ENCODE measurements around the gene PDE8A. TPM values are rescaled to one million over a fixed set of nuclear protein-coding genes. Genes with fewer than 3 reads are reported as not detected.

Gene PDE8A
- total RNA-seq, 1 donor from 2014 or later: 13.5 TPM

DNA sequence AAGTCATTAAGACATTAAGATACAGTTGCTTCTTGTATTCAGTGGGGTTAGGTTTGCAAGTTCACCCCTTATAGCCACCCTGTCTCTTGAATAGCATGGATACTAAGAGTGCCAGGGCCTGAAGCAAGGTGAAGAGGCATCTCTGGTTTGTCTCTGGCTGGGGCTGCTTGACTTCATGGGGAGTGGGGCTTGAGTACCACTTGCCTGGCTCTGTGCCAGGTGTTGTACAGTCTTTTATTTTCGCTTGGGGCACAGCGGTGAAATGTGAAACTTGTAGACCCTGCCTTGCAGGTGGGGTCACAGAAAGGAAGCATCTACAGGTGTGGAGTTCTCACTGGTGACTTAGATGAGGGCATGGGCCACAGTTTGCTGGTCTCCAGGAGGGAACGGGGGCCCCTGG lies 152.1 kb downstream of the PDE8A start:
- DNase-seq: no peak
- no peak for ATAC-seq (ENCODE audit: poor library complexity)
- intact Hi-C loops (cut with DNase I): no loop called here

DNA sequence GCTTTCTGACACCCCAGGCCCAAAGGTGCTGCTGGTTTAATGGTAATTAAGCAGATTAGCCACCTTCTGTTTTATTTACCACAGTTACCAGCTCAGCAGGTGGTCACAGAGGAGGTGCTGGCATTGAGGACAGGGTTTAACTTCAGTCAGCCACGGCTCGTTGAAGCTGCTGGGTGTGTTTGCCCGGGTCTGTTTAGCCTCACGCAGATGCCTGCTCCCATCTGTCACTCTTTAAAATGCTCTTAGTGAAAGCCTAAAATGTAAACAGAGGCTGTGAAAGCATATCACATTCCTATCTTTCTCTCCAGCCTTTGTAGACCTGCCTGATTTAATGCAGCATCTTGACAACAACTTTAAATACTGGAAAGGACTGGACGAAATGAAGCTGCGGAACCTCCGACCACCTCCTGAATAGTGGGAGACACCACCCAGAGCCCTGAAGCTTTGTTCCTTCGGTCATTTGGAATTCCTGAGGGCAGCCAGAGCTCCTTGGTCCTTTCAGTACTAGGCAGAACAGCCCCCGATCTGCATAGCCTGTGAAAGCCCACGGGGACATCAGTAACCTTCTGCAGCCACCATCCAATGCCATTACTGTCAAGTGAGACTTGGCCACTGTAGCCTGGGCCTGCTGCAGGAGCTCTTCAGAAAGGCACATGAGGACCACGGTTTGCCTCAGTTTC lies 156.0 kb downstream of the PDE8A start:
- DNase-seq (no peak), ATAC-seq (ENCODE audit: poor library complexity) (no peak)
- intact Hi-C loops (cut with DNase I): no loop called here

DNA sequence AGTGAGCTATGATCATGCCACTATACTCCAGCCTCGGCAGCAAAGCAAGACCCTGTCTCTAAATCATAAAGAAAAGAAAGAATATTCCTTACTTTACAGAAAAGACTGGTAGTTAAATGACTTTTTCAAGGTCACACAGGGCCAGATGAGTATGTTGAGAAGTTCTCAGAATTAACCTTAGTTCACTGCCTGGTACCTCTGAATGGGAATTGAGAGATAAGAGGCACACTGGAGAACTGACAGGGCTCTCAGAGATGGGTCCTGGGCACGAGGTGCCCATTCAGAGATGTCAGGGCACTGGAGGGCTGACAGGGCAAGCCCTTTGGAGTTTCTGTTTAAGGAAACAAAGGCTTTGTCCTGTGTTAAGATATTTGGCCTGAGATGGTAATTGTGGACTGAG lies 157.7 kb downstream of the PDE8A start:
- intact Hi-C loops (cut with DNase I): no loop called here
- ATAC-seq (ENCODE audit: poor library complexity) (no peak), DNase-seq (no peak)

DNA sequence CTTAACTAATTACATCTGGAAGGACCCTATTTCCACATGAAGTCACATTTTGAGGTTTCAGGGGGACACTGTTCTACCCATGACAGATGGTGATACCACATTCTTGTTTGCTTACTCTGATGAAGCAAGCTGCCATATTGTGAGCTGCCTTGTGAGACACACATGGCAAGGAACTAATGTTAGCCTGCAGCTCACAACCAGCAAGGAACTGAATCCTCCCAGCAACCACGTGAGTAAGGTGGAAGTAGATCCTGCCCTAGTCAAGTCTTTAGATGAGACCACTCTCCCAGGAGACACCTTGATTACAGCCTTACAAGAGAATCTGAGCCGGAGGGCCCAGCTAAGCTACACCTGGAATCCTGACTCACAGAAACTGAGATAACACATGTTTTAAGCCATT lies 160.1 kb downstream of the PDE8A start:
- ATAC-seq (ENCODE audit: poor library complexity): no peak
- intact Hi-C loops (cut with DNase I): no loop called here

DNA sequence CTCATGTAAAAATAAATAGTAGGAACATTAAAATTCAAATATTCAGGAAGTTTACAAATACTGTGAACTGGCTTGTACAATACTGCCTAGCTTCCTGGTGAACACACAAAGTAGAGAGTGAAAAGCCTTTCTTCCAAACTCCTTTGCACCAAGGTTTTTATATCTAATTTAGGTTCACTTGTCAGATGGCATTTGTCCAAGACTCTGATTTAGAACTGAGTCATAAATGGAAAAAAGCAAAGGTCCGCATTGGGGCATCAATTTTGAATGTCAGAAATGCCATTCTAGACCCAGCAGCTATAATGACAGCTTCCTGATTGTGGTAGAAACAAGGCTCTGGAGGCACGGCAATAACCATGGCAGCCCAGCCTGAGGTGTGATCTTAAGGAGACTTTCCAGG lies 160.7 kb downstream of the PDE8A start:
- DNase-seq (no peak), ATAC-seq (ENCODE audit: poor library complexity) (no peak)
- intact Hi-C loops (cut with DNase I): no loop called here

More for the DNA sequence above, 160.1 kb downstream of the PDE8A start:
- no peak for DNase-seq

DNA sequence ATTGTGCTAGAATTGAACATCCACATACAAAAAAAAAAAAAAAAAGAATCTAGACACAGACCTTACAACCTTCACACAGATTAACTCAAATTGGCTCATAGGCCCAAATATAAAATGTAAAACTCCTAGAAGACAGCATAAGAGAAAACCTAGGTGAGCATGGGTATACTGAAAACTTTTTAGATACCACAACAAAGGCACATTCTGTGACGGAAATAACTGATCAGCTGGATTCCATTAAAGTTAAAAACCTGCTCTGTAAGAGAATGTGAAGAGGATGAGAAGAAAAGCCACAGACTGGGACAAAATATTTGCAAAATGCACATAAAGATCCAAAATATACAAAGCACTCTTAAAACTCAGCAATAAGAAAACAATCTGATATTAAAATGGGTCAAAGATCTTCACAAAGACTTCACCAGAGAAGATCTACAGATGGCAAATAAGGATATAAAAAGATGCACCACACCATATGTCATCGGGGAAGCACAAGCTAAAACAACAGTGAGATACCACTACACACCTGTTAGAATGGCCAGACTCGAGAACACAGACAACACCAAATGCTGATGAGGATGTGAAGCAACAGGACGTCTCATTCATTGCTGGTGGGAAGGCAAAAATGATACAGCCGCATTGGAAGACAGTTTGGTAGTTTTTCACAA lies 167.9 kb downstream of the PDE8A start:
- ATAC-seq (ENCODE audit: poor library complexity) (no peak), DNase-seq (no peak)
- intact Hi-C loops (cut with DNase I): no loop called here

DNA sequence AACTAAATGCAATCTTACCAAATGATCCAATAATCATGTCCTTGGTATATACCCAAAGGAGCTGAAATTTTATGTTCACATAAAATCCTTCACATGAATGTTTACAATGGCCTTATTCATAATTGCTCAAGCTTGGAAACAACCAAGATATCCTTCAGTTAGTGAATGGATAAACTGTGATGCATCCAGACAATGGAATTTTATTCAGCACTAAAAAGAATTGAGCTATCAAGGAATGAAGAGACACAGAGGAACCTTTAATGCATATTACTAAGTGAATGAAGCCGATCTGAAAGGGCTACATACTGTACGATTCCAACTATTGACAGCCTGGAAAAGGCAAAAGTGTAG lies 168.4 kb downstream of the PDE8A start:
- ATAC-seq (ENCODE audit: poor library complexity) (no peak), DNase-seq (no peak)
- intact Hi-C loops (cut with DNase I): no loop called here

DNA sequence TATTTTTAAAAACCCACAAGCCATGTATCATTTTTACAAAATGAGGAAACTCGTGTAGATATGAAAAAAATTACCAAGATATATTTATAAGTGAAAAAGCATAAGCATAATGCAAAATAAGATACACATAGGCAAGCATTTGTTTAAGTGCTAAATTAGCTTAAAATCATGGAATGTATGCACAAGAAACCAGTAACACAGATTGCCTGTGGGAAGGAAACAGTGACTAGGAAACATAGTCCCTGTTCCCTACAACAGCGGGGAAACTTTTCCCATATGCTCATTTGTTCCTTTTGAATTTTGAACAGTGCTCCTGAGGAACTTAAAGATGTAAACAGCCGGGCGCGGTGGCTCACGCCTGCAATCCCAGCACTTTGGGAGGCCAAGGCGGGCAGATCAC lies 169.5 kb downstream of the PDE8A start:
- intact Hi-C loops (cut with DNase I): no loop called here
- DNase-seq: no peak

DNA sequence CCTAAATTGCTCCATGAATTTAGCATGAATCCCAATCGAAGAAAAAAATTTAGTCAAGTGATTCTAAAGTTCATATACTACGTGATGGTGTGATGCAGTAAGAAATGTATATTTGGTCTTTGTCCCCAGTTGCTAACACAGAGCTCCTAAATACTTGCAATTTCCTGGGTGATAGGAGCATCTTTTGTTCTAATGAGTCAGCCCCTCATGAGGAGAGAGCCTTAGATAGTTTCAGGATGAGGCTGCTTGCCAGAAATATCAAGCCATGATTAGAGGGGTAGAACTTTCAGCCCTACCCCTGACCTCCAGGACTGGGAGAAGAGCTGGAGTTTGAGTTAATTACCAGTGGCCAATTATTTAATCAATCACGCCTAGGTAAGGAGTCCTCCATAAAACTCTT lies 170.2 kb downstream of the PDE8A start:
- ATAC-seq (ENCODE audit: poor library complexity) (no peak), DNase-seq (no peak)
- intact Hi-C loops (cut with DNase I): no loop called here

More for the DNA sequence above, 169.5 kb downstream of the PDE8A start:
- no peak for ATAC-seq (ENCODE audit: poor library complexity)

DNA sequence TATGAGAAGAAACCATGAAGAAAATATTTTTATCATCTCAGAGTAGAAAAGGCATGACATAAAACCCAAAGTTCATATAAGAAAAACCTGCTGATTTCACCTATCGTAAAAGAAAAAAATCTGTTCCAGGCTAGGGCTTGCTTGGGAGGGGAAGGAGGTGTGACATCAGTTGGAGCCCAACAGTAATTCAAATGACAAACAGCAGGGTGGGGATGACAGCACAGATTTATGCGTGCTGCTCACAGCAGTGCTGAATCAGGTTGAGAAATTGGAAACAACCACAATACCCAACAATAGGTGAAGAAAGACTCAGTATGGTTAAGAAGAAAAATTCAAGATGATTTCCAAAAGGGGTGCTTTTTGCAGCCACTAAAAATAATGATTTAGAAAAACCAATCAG lies 172.4 kb downstream of the PDE8A start:
- intact Hi-C loops (cut with DNase I): no loop called here
- no peak for ATAC-seq (ENCODE audit: poor library complexity)

DNA sequence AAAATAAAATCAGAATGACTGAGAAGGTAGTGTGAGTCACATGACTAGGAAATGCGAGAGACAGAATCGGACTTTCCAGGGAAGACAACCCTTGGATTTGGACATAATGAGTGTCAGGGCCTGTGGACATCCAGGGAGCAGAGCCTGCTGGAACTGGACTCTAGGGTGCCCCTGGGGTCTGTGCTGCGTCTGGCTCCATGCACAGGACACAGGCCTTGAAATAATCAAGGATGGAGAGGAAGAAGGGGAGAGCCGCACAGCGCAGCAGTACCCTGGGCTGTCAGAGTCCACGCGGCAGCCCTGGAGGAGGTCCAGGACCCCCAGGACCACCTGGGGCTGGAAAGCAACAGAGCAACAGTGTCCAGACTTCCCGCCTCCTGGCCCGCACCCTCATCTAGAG lies 173.7 kb downstream of the PDE8A start:
- intact Hi-C loops (cut with DNase I): no loop called here
- DNase-seq (no peak), ATAC-seq (ENCODE audit: poor library complexity) (no peak)

More for the DNA sequence above, 172.4 kb downstream of the PDE8A start:
- DNase-seq: no peak

DNA sequence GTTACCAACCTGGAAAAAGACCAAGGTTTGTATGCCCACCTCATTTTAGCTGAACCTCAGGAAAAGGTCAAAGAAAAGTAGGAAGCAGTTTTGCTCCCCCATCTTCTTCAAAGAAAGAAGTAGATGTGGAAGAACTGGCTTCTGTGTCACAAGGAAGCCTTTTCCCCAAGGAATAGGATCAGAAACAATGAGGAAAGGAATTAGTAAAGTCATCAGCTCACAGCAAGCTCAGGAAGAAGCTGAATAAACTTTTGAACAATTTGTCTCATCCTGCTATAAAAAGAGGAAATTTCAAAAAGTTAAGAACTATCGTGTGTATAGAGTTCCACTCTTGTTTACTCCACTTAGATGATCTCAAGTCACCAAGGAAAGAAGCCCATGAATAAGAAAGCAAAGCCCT lies 174.2 kb downstream of the PDE8A start:
- DNase-seq: no peak
- intact Hi-C loops (cut with DNase I): no loop called here
- ATAC-seq (ENCODE audit: poor library complexity): no peak

DNA sequence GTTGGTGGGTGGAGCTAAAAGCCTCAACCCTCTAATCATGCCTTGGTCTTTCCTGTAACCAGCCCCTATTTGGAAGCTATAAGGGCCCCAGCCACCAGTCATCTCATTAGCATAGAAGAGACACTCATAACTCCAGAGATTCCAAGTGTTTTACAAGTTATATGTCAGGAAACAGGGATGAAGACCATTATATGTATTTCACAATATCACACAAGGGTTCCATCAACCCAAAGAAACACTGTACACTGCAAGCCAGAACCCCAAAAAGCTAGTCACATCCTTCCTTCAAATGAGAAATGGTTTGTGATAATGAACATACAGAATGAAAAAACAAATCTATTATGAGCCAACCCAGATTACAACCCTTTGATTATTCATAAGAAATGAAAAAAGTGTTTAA lies 175.7 kb downstream of the PDE8A start:
- intact Hi-C loops (cut with DNase I): no loop called here
- ATAC-seq (ENCODE audit: poor library complexity) (no peak), DNase-seq (no peak)

DNA sequence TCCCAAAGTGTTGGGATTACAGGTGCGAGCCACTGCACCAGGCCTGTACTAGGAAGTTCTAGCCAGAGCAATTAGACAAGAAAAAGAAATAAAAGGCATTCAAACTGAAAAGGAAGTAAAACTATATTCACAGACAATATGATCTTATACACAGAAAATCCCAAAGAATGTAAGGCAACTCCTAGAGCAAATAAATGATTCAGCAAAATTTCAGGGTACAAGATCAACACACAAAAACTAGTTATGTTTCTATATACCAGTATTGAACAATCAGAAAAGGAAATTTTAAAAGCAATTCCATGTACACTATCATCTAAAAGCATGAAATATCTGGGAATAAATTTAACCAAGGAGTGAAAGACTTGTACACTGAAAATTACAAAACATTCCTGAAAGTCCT lies 180.6 kb downstream of the PDE8A start:
- DNase-seq: no peak
- intact Hi-C loops (cut with DNase I): loop anchor here (10.0 kb wide), 1 partner anchor 197 kb away; no protein-coding TSS in a partner anchor
- no peak for ATAC-seq (ENCODE audit: poor library complexity)

DNA sequence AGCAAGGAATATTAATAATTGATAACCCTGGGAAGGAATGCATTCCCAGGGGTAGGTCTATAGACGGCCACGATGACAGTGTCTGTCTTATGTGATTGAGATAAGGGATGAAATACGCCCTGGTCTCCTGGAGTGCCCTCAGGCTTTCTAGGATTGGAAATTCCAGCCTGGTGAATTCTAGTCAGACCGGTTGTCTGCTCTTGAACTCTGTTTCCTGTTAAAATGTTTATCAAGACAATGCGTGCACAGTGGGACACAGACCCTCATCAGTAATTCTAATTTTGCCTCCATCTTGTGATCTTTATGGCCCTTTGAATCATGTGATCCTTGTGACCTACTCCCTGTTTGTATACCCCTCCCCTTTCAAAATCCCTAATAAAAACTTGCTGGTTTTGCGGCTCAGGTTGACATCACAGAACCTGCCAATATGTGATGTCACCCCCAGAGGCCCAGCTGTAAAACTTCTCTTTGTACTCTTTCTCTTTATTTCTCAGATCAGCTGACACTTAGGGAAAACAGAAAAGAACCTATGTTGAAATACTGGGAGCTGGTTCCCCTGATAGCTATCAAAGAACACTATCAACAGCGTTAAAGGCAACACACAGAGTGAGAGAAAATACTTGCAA lies 183.3 kb downstream of the PDE8A start:
- no peak for DNase-seq
- no peak for ATAC-seq (ENCODE audit: poor library complexity)
- intact Hi-C loops (cut with DNase I): loop anchor here (10.0 kb wide), 1 partner anchor 200 kb away; no protein-coding TSS in a partner anchor

DNA sequence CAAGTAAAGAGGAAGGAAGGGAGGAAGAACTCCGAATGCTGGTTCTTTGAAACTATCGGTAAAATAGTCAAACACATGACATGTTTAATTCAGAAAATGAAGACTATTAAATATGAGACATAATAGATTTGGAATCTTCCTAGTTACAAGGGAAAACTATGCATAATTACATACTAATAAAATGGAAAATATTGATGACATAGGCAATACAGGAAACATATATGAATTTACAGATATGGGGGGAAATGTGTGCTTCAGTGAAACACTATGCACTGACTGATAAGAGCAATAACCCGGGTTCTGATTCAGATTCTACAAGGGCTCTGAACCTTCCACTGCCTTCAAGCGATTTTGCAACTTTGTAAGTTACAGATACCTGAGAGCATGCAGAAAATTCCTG lies 185.9 kb downstream of the PDE8A start:
- DNase-seq (no peak), ATAC-seq (ENCODE audit: poor library complexity) (no peak)
- intact Hi-C loops (cut with DNase I): loop anchor here (10.0 kb wide), 1 partner anchor 203 kb away; no protein-coding TSS in a partner anchor

DNA sequence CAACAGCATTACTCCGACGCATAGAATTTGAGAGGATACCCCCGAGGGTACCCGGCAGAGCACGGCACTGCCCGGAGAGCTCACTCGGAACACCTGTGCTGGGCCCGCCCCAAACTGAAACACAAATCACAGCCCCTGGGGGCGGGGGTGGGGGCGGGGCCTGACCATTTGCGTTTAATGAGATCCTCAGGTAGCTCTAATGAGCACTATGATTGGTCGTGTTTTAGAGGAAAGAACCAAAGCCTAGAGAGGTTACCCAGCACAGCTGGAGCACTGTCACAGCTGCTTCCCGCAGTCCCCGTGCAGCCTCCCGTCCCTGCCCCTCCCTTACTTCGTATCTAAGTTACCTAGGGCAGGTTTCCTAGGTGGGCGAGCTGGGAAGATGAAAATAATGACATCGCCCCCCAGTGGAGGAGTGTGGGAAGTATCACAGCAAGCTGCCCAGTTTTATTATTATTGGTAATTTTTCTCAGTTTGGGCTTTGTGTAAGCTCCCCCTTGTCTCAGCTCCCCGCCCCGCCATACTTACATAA lies 187.1 kb downstream of the PDE8A start:
- ATAC-seq (ENCODE audit: poor library complexity): no peak
- intact Hi-C loops (cut with DNase I): loop anchor here (10.0 kb wide), 1 partner anchor 204 kb away; no protein-coding TSS in a partner anchor
- DNase-seq: no peak

DNA sequence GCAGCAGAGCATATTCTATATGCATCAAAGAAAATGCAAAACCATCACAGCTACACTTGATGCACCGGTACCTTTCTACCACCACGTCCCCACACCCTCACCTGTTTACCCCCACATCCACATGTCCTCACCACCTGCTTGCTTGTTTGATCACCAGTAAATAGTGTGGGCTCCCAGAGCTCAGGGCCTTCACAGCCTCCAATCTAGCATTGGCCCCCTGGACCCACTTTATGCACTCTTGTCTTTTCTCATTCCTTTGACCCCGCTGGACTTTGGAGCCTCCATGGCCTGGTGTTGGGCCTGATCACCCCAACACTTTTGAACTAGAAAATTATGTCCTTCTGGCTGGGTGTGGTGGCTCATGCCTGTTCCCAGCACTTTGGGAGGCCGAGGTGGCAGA lies 190.1 kb downstream of the PDE8A start:
- intact Hi-C loops (cut with DNase I): no loop called here
- ATAC-seq (ENCODE audit: poor library complexity): no peak
- DNase-seq: no peak

DNA sequence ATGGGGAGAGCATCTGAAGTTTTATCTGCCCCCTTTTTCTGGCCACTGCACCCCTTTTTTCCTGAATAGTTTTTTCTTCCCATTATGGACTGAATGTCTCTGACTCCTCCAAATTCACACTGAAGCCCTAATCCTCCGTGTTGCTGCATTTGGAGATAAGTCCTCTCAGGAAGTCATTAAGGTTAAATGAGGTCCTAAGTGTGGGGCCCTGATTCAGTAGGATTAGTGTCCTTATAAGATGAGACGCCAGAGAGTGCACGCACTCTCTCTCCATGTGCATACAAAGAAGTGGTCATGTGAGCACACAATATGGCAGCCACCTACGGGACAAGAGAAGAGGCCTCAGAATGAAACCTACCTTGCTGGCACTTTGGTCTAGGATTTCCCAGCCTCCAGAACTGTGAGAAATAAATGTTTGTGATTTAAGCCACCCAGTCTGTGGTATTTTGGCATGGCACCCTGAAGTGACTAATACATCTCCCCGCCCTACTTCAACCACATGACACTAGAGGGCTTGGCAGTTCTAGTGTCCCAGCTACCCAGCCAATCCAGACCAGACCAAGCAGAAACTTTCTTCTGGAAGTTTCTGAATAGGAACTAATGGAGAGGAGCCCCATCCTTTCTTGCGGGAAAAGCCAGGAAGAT lies 191.3 kb downstream of the PDE8A start:
- ATAC-seq (ENCODE audit: poor library complexity) (no peak), DNase-seq (no peak)
- intact Hi-C loops (cut with DNase I): no loop called here
